Fibroblast of lung (primary cell): ENCODE measurements around the gene FANCI. TPM values are rescaled to one million over a fixed set of nuclear protein-coding genes. Genes with fewer than 3 reads are reported as not detected.

Experiments used
- DNase-seq, 2 donors: peaks; one replicate each; pipeline versions ENCODE4 v3.0.0 to v3.0.0-alpha.2; 2010; ENCODE audit warnings: low read depth in 2 of 2
- H2AFZ ChIP-seq: 2 replicates; pipeline ENCODE4 v1.5.1; 2012; ENCODE audit warnings: low read length, control low read depth, inconsistent platforms
- H3K27ac ChIP-seq: 2 replicates; pipeline ENCODE4 v1.5.1; 2011; ENCODE audit warnings: low read length, control low read depth; ENCODE audit not compliant: insufficient read depth
- H3K27me3 ChIP-seq: 2 replicates; pipeline ENCODE4 v1.5.1; 2011; ENCODE audit warnings: mild to moderate bottlenecking, low read length; ENCODE audit not compliant: control insufficient read depth, insufficient read depth
- H3K36me3 ChIP-seq: 2 replicates; pipeline ENCODE4 v1.5.1; 2011; ENCODE audit warnings: low read length; ENCODE audit not compliant: control insufficient read depth, insufficient read depth
- H3K4me1 ChIP-seq: 2 replicates; pipeline ENCODE4 v1.5.1; 2011; ENCODE audit warnings: low read length; ENCODE audit not compliant: control insufficient read depth, insufficient read depth; ENCODE audit errors: extremely low read depth
- H3K4me2 ChIP-seq: 2 replicates; pipeline ENCODE4 v1.5.1; 2011; ENCODE audit warnings: low read length, control low read depth; ENCODE audit not compliant: insufficient read depth; ENCODE audit errors: extremely low read depth
- H3K4me3 ChIP-seq, 4 experiments: fragments of 200-600 bp in 1 of 4; sonication (generic) in 1 of 4; replicated peaks in 1 of 4; 2 replicates each; pipeline ENCODE4 v1.5.1; 2011 to 2016; ENCODE audit warnings: low read length in 4 of 4, low read depth in 3 of 4, mild to moderate bottlenecking in 3 of 4, control low read depth in 2 of 4, inconsistent platforms in 1 of 4, mixed read lengths in 1 of 4; ENCODE audit not compliant: insufficient read depth in 1 of 4; ENCODE audit errors: control extremely low read depth in 1 of 4
- H3K79me2 ChIP-seq: 2 replicates; pipeline ENCODE4 v1.5.1; 2012; ENCODE audit warnings: mild to moderate bottlenecking, low read length, inconsistent platforms; ENCODE audit not compliant: control insufficient read depth, insufficient read depth
- H3K9ac ChIP-seq: 2 replicates; pipeline ENCODE4 v1.5.1; 2011; ENCODE audit warnings: mild to moderate bottlenecking, low read length, control low read depth; ENCODE audit not compliant: insufficient read depth
- H3K9me3 ChIP-seq: 2 replicates; pipeline ENCODE4 v1.5.1; 2012; ENCODE audit warnings: low read depth, low read length; ENCODE audit not compliant: control insufficient read depth, insufficient read depth
- H4K20me1 ChIP-seq: 2 replicates; pipeline ENCODE4 v1.5.1; 2011; ENCODE audit warnings: low read length; ENCODE audit not compliant: control insufficient read depth, insufficient read depth; ENCODE audit errors: extremely low read depth
- CTCF ChIP-seq, 2 donors: IDR thresholded peaks in 1 of 2; conservative IDR thresholded peaks in 1 of 2; 1 replicate in 1 of 2; 2 replicates in 1 of 2; pipeline ENCODE4 v1.5.1; 2011 to 2012; ENCODE audit warnings: low read length in 2 of 2, control low read depth in 1 of 2, inconsistent platforms in 1 of 2, low read depth in 1 of 2, mild to moderate bottlenecking in 1 of 2
- EZH2 ChIP-seq: IDR thresholded peaks from 2 replicates; pipeline ENCODE4 v1.5.1; 2012; ENCODE audit warnings: low read length, control low read depth, mild to moderate bottlenecking; ENCODE audit errors: missing control alignments
- polyA plus RNA-seq, 2 donors: library from polyadenylated mRNA; depleted of rRNA in 1 of 2; stranded (reverse) in 1 of 2; unstranded in 1 of 2; fragments of >200 nt; gene quantifications; 2 replicates each; pipeline ENCODE4 v1.2.1, GENCODE V29; 2011 to 2012; ENCODE audit warnings: missing spikeins in 1 of 2
- total RNA-seq: library from RNA; depleted of rRNA; stranded (reverse); fragments of >200 nt; gene quantifications from 2 replicates; pipeline ENCODE4 v1.2.1, GENCODE V29; 2014

FANCI gene
- total and polyA plus RNA-seq, 2 donors (not counting 1 experiment from before 2014, with no cell fraction given) = 12.6 to 13.4 TPM

GRCh38 chr15:89352476-89352875 is 108.7 kb downstream of the FANCI start:
- no peak overlapping the region for H3K4me2 ChIP-seq
- no peak overlapping the region for H3K9ac ChIP-seq
- no peaks in the 10 kb centered on the region for H3K4me1 ChIP-seq
- no peaks in the 10 kb centered on the region for H3K79me2 ChIP-seq
- no peak for TF ChIP-seq CTCF (conservative IDR thresholded peaks at IDR 0.05 in 1 of 2, IDR thresholded peaks at IDR 0.05 in 1 of 2; ENCODE audit: low read depth in 1 of 2, low read length in 2 of 2)
- no peak for TF ChIP-seq EZH2
- H3K27ac ChIP-seq = no peak overlapping the region
- H3K4me3 ChIP-seq = no peak overlapping the region
- no peak for DNase-seq
- no peaks in the 10 kb centered on the region for H4K20me1 ChIP-seq
- no peak overlapping the region for H2AFZ ChIP-seq
- no peaks in the 10 kb centered on the region for H3K9me3 ChIP-seq
- peaks cover 38% of the 10 kb centered on the region for H3K27me3 ChIP-seq
- H3K36me3 ChIP-seq = no peaks in the 10 kb centered on the region

GRCh38 chr15:89353991-89354390 is 110.2 kb downstream of the FANCI start:
- TF ChIP-seq EZH2 = no peak
- no peak for TF ChIP-seq CTCF (conservative IDR thresholded peaks at IDR 0.05 in 1 of 2, IDR thresholded peaks at IDR 0.05 in 1 of 2; ENCODE audit: low read depth in 1 of 2, low read length in 2 of 2)
- no peaks in the 10 kb centered on the region for H3K36me3 ChIP-seq
- no peak overlapping the region for H3K27ac ChIP-seq
- DNase-seq = no peak
- H3K4me1 ChIP-seq = no peaks in the 10 kb centered on the region
- no peak overlapping the region for H3K4me3 ChIP-seq
- no peaks in the 10 kb centered on the region for H4K20me1 ChIP-seq
- no peak overlapping the region for H2AFZ ChIP-seq
- H3K9me3 ChIP-seq = no peaks in the 10 kb centered on the region
- H3K4me2 ChIP-seq = no peak overlapping the region
- H3K27me3 ChIP-seq = peaks cover 39% of the 10 kb centered on the region
- no peaks in the 10 kb centered on the region for H3K79me2 ChIP-seq
- H3K9ac ChIP-seq = no peak overlapping the region

DNA sequence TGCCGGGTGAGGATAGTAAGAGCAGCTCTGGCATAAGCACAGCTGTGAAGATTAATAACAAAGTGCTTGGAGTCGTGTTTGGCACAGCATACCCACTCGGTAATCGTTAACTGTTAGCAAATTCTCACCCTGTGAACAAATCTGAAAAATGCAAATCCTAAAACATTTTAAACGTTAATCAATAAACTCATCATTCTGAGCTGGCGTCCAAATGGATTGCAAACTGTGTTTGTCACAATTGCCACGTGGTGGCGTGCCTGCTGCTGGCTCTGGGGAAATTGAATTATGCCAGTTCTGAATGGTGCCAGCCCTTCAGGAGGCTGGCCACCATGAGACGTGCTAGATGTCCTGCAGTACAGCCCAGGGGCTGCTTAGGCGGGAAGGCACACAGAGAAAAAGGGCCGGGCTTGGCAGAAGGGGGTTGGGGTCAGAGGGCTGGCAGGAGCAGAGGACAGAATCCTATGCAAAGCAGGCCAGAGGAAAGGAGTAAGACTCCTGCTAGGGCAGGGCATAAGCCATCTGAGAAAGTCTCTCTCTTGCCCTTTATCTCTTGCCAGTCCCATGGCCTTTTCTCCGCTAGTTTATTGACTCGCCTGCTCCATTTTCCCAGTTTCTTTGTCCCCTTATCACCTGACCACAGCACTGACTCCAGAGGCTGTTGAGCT is 113.0 kb downstream of the FANCI start:
- H3K9me3 ChIP-seq = no peaks in the 10 kb centered on the region
- H4K20me1 ChIP-seq = no peaks in the 10 kb centered on the region
- H3K4me1 ChIP-seq = no peaks in the 10 kb centered on the region
- DNase-seq = no peak
- H3K36me3 ChIP-seq = no peaks in the 10 kb centered on the region
- TF ChIP-seq EZH2 (no peak), CTCF (conservative IDR thresholded peaks at IDR 0.05 in 1 of 2, IDR thresholded peaks at IDR 0.05 in 1 of 2; ENCODE audit: low read depth in 1 of 2, low read length in 2 of 2) (peak in 1 of 2 donors; percentile 52)
- no peak overlapping the region for H3K27ac ChIP-seq
- H2AFZ ChIP-seq = no peak overlapping the region
- H3K27me3 ChIP-seq = peaks cover 58% of the 10 kb centered on the region
- H3K4me3 ChIP-seq = no peak overlapping the region
- no peak overlapping the region for H3K4me2 ChIP-seq
- H3K79me2 ChIP-seq = no peaks in the 10 kb centered on the region
- no peak overlapping the region for H3K9ac ChIP-seq
